Vagina (tissue), 2 donors: ENCODE results near the gene FAM240B.

Experiments
- POLR2AphosphoS5 ChIP-seq, 2 donors: sonication (generic); formaldehyde crosslinking; IDR thresholded peaks; one replicate each; pipeline ENCODE4 v1.9.0; 2017; ENCODE audit warnings: antibody characterized with exemption in 2 of 2, mild to moderate bottlenecking in 2 of 2, low read depth in 1 of 2; ENCODE audit not compliant: insufficient read depth in 1 of 2
- TF ChIP-seq, protein P1 (sequence below), 3 experiments: fragments of 450-650 bp in 2 of 3; fragments of 200-600 bp in 1 of 3; sonication (generic) in 1 of 3; IDR thresholded peaks; one replicate each; pipeline ENCODE4 v1.5.1; 2017 to 2019; ENCODE audit warnings: antibody characterized with exemption in 3 of 3, mild to moderate bottlenecking in 2 of 3, moderate library complexity in 2 of 3

DNA sequence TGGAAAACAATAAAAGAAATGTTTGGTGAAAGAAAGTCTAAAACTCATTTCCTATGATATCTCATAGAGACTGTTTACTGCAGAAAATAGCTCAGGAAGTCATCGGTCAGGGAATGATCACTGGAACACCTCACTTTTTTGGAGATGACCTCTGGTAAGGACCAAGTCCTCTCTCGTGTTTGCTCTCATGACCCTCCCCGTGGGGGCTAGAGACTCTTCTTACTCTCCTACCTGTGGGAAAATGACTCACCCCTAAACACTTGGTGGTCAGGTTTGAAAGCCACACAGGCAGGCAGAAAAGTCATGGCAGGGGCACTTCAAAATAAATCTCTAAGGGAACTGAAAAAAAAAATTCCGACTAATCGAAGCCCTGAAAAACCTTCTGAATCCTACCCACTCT, 48.2 kb downstream of the FAM240B start:
- TF ChIP-seq, protein P1, sequence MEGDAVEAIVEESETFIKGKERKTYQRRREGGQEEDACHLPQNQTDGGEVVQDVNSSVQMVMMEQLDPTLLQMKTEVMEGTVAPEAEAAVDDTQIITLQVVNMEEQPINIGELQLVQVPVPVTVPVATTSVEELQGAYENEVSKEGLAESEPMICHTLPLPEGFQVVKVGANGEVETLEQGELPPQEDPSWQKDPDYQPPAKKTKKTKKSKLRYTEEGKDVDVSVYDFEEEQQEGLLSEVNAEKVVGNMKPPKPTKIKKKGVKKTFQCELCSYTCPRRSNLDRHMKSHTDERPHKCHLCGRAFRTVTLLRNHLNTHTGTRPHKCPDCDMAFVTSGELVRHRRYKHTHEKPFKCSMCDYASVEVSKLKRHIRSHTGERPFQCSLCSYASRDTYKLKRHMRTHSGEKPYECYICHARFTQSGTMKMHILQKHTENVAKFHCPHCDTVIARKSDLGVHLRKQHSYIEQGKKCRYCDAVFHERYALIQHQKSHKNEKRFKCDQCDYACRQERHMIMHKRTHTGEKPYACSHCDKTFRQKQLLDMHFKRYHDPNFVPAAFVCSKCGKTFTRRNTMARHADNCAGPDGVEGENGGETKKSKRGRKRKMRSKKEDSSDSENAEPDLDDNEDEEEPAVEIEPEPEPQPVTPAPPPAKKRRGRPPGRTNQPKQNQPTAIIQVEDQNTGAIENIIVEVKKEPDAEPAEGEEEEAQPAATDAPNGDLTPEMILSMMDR (IDR thresholded peaks at IDR 0.05): no peak
- TF ChIP-seq POLR2AphosphoS5 (IDR thresholded peaks at IDR 0.05; ENCODE audit: insufficient read depth in 1 of 2, low read depth in 1 of 2): no peak
